GM12874 (cell line): Measurements from ENCODE around the gene LSM4.

Source experiments
- TF ChIP-seq, protein P1 (sequence below): IDR thresholded peaks from 2 replicates; pipeline ENCODE4 v1.5.1; 2011; ENCODE audit warnings: low read depth, mild to moderate bottlenecking, control low read depth, low read length, moderate library complexity; ENCODE audit not compliant: insufficient read depth

LSM4 gene

DNA sequence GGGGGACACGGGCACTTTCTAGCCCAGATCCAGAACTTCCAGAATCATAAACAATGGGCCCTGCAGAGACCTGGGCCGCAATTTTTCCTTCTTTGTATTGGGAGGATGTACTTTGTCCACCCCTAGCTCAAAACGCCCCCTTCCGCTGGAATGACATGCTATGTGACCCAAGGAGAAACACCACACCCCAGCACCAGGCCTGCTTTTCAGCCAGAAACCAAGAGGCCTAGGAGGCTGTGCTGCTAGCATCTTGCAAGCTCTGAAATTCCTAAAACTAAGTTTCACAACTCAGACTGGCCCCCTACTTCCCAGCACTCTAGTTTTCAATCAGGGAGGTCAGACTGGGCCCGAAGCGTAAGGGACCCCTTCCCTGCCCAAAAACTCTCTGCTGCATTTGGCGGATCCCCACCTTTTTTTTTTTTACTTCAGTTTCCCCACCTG lies 538 bp downstream of the LSM4 start:
- TF ChIP-seq, protein P1, sequence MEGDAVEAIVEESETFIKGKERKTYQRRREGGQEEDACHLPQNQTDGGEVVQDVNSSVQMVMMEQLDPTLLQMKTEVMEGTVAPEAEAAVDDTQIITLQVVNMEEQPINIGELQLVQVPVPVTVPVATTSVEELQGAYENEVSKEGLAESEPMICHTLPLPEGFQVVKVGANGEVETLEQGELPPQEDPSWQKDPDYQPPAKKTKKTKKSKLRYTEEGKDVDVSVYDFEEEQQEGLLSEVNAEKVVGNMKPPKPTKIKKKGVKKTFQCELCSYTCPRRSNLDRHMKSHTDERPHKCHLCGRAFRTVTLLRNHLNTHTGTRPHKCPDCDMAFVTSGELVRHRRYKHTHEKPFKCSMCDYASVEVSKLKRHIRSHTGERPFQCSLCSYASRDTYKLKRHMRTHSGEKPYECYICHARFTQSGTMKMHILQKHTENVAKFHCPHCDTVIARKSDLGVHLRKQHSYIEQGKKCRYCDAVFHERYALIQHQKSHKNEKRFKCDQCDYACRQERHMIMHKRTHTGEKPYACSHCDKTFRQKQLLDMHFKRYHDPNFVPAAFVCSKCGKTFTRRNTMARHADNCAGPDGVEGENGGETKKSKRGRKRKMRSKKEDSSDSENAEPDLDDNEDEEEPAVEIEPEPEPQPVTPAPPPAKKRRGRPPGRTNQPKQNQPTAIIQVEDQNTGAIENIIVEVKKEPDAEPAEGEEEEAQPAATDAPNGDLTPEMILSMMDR: peak; percentile 29

DNA sequence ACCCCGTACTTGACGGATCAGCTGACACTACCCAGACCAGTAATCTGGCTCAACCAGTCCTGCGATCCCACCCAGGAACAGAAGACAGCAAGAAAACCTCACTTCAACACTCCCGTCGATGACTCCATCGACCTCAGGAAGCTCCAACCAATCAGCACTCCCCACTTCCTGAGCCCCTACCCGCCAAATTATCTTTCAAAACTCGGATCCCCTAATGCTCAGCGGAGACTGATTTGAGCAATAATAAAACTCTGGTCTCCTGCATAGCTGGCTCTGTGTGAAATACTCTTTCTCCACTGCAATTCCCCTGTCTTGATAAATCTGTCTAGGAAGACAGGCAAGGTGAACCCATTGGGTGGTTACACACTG lies 1.2 kb downstream of the LSM4 start:
- TF ChIP-seq, protein P1: no peak

DNA sequence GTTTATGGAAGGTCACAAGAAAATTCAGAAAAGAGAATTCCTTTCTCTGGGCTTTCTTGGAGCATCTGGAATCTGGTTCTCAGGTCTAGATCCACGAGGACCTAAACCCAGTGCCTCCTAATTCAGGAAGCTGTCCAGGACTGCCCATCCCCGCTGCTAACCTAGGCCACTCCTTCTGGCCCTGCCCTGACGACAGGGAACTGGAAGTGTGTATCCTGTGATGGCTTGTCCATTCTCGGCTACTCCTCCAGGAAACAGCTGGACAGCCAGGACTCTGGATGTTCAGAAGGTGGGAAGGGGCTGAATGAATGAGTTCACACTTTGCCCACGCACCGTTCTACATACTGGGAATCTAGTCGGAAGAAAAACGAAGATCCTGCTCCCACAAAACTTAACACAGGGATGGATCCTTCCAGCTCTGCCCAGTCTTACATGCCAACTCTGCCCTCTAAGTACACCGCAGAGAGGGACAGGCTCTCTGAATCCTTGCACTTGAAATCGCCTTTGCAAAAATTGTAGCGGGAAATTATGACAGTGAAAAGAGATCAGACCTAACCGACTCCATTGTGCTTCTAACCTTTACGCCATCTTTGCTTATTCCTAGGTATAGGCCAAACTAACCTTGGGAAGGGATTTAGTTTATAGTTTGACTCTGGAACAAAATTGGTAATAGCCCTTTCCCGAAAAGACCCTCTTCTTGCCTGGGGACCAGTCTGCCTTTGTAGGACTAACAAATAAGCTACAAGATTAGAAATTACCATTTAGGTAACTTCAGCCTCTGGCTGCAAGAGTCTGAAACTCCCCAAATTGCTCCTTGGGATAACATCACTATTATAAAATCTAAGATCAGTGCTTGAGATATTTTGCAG lies 1.8 kb downstream of the LSM4 start:
- TF ChIP-seq, protein P1: no peak

DNA sequence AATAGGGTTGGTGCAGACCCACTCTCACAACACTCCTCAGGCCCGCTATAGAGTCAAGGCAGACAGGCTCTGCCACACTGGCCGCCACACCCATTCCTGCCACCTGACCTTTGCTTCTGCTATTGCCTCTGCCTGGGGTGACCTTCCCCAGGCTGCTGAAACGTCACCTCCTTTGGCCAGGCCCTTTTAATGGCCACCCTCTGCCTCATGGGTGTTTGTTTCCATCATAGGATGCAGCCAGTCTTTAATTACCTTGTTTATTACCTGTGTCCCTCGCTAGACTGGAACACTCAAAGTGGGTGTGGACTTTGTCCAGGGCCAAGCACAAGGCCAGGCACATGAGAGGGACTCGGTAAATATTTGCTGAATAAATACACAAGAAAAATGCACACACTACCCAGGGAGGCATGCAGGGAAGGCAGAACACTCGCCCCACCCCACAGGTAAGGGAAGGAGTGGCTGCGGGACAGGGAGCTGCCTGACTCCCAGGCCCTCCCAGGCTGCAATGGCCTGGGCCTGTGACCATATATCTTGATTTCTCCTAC lies 3.2 kb downstream of the LSM4 start:
- TF ChIP-seq, protein P1: no peak

DNA sequence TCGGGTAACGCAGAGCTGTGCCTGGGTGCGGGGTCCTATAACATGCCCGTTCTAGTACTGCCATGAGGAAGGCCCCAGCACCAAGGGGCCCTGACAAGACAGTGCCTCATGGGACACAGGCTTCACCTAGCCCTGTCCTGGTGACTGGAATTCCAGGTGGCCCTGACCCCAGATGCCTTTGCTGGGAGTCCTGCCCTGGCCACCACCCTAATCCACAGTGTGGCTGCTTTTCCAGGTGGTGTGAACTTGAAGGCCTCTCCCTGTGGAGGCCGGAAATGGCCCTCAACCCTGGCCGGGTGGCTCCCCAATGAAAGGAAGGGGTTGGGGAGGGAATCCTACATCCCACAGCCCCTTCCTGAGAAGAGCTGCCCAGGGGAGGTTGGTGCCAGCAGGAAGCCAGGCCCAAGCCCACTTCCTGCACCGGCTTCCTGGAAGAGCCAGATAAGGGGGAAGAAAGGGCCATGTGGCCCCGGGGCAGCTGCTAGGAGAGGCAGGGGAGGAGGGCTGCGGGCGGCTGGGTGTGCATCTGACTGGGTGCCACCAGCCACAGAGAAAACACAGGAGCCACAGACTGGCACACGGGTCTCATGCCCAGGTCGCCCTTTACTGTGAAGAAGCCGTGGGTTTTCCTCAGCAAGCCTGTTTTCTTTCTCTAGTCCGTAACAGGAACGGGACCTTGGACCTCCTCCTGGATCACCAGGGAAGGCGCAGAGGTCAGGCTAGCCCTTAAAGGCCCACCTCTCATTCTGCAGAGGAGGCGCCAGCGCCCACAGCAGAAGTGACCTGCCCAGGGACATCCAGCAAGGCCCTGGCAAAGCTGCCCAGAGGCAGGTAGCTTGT lies 4.7 kb downstream of the LSM4 start:
- TF ChIP-seq, protein P1: no peak

DNA sequence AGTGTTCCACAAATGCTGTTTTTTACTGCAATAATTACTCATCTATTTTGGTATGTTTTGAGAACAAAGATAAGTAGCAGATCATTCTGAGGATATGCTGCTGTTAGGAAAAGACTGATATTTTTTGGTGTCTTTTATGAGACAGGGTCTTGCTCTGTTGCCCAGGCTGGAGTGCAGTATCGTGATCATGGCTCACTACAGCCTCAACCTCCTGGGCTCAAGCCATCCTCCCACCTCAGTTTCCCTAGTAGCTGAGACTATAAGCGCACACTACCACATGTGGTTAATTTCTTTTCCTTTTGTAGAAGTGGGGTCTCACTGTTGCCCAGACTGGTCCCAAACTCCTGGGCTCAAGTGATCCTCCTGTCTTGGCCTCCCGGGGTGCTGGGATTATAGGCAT lies 9.5 kb downstream of the LSM4 start:
- TF ChIP-seq, protein P1: no peak

DNA sequence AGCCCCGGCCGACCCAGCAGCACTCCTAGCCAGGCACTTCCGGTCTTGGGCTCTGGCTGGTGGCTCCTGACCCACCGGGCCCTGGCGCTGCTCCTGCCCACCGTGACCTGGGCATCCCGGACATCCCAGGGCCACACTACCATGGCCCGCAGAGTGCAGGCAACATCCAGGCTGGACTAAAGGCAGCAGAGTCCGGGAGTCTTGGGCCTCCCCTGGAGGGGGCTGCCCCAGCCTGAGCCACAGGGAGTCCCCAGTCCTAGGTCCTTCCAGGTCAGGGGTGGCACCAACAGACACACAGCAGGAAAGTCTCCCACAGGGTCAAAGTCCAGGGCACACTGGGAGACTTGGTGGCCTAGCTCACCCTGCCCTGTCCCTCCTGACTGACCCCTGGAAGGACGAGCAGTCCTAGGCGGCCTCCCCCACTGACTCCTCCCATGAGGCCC lies 10.8 kb downstream of the LSM4 start:
- TF ChIP-seq, protein P1: no peak
